Peyer's patch (tissue), 4 donors: ENCODE measurements around the gene PBX1.

Experiments used
- CTCF ChIP-seq, 6 experiments: fragments of 450-650 bp in 4 of 6; fragments of 200-600 bp in 2 of 6; sonication (generic) in 1 of 6; IDR thresholded peaks; one replicate each; pipeline ENCODE4 v1.5.1; 2017 to 2019; ENCODE audit warnings: antibody characterized with exemption in 6 of 6, mild to moderate bottlenecking in 3 of 6, moderate library complexity in 1 of 6
- POLR2A ChIP-seq, 2 donors: fragments of 450-650 bp; IDR thresholded peaks; one replicate each; pipeline ENCODE4 v1.5.1; 2017; ENCODE audit warnings: antibody characterized with exemption in 2 of 2, mild to moderate bottlenecking in 2 of 2, moderate library complexity in 2 of 2

- no peak for TF ChIP-seq POLR2A (IDR thresholded peaks at IDR 0.05)
- no peak for TF ChIP-seq CTCF (IDR thresholded peaks at IDR 0.05)
Observed at GRCh38 chr1:164624400-164624799, 65.4 kb downstream of the PBX1 start.
